Colonic mucosa (tissue), 4 donors: Measurements from ENCODE around the gene EYA2. TPM values are rescaled to one million over a fixed set of nuclear protein-coding genes. Genes with fewer than 3 reads are reported as not detected.

Experiments used
- DNase-seq: peaks from one replicate; pipeline ENCODE4 v3.0.0-alpha.2; 2020
- H3K27ac ChIP-seq: fragments of 200-600 bp; one replicate; pipeline ENCODE4 v1.8.0; 2021
- H3K27me3 ChIP-seq: fragments of 200-600 bp; one replicate; pipeline ENCODE4 v1.8.0; 2021
- H3K36me3 ChIP-seq: fragments of 200-600 bp; one replicate; pipeline ENCODE4 v1.8.0; 2021
- H3K4me1 ChIP-seq: fragments of 200-600 bp; one replicate; pipeline ENCODE4 v1.8.0; 2021; ENCODE audit warnings: mild to moderate bottlenecking
- H3K4me3 ChIP-seq: fragments of 200-600 bp; one replicate; pipeline ENCODE4 v1.8.0; 2021
- H3K9ac ChIP-seq, 2 donors: one replicate each; pipeline ENCODE4 v1.7.0; 2013; ENCODE audit warnings: control low read depth in 2 of 2, low read depth in 2 of 2, low read length in 2 of 2
- H3K9me3 ChIP-seq: fragments of 200-600 bp; one replicate; pipeline ENCODE4 v1.8.0; 2021
- CTCF ChIP-seq: fragments of 200-600 bp; IDR thresholded peaks from one replicate; pipeline ENCODE4 v1.8.0; 2022; ENCODE audit warnings: antibody characterized with exemption, mild to moderate bottlenecking
- intact Hi-C: fragments of 100-400 bp; cut with DNase I; formaldehyde crosslinking; loops from one replicate; pipeline ENCODE4 v1.14.1; 2022
- total RNA-seq, 2 donors: library from RNA; stranded (reverse); fragmentation: NEBNext Ultra II Directional in 1 of 2; extraction: Animal tissue kit (Norgen Biotek cat#: 25700) in 1 of 2; gene quantifications; one replicate each; pipeline ENCODE4 v1.2.1, GENCODE V29; 2021
- donor health status: healthy.
- donor health status: DM: no; HTN: no; CAD: no.
- donor health status: DM: no; HTN: no; CAD: no.

EYA2 gene
- total RNA-seq, 2 donors from 2014 or later, result 8.9 to 16.8 TPM

GRCh38 chr20:47129306-47129705 lies 234.7 kb downstream of the EYA2 start:
- intact Hi-C loops, result no loop called here
- no peak overlapping the region for H3K27ac ChIP-seq
- H3K4me3 ChIP-seq, result no peak overlapping the region
- H3K27me3 ChIP-seq, result no peaks in the 10 kb centered on the region
- no peak for DNase-seq
- H3K4me1 ChIP-seq, result no peaks in the 10 kb centered on the region
- TF ChIP-seq CTCF, result no peak
- no peaks in the 10 kb centered on the region for H3K9me3 ChIP-seq
- H3K36me3 ChIP-seq, result no peaks in the 10 kb centered on the region
- H3K9ac ChIP-seq, result no peak overlapping the region

- intact Hi-C loops, result no loop called here
- Histone ChIP-seq H3K9me3 (no peaks in the 10 kb centered on the region), H3K36me3 (no peaks in the 10 kb centered on the region), H3K27ac (no peak overlapping the region), H3K4me3 (no peak overlapping the region), H3K4me1 (no peaks in the 10 kb centered on the region), H3K9ac (no peak overlapping the region), H3K27me3 (no peaks in the 10 kb centered on the region)
- TF ChIP-seq CTCF, result no peak
- no peak for DNase-seq
Measured at GRCh38 chr20:47133809-47134456, 239.3 kb downstream of the EYA2 start.

GRCh38 chr20:47136782-47137181 lies 242.1 kb downstream of the EYA2 start:
- TF ChIP-seq CTCF, result no peak
- Histone ChIP-seq H3K27me3 (no peaks in the 10 kb centered on the region), H3K9me3 (no peaks in the 10 kb centered on the region), H3K36me3 (no peaks in the 10 kb centered on the region), H3K27ac (no peak overlapping the region), H3K4me1 (no peaks in the 10 kb centered on the region), H3K4me3 (no peak overlapping the region), H3K9ac (no peak overlapping the region)
- intact Hi-C loops, result no loop called here
- no peak for DNase-seq

GRCh38 chr20:47137231-47137870 lies 242.7 kb downstream of the EYA2 start:
- H3K4me1 ChIP-seq, result no peaks in the 10 kb centered on the region

GRCh38 chr20:47139934-47140535 lies 245.4 kb downstream of the EYA2 start:
- no peaks in the 10 kb centered on the region for H3K27me3 ChIP-seq
- no peaks in the 10 kb centered on the region for H3K9me3 ChIP-seq
- no peak for TF ChIP-seq CTCF
- H3K9ac ChIP-seq, result no peak overlapping the region
- H3K36me3 ChIP-seq, result no peaks in the 10 kb centered on the region
- no peaks in the 10 kb centered on the region for H3K4me1 ChIP-seq
- no peak overlapping the region for H3K4me3 ChIP-seq
- no peak for DNase-seq
- intact Hi-C loops, result no loop called here
- H3K27ac ChIP-seq, result no peak overlapping the region

More at GRCh38 chr20:47137231-47137870, 242.7 kb downstream of the EYA2 start:
- Histone ChIP-seq H3K9me3 (no peaks in the 10 kb centered on the region), H3K4me3 (no peak overlapping the region), H3K27me3 (no peaks in the 10 kb centered on the region), H3K36me3 (no peaks in the 10 kb centered on the region), H3K9ac (no peak overlapping the region), H3K27ac (no peak overlapping the region)
- DNase-seq, result no peak
- intact Hi-C loops, result no loop called here
- TF ChIP-seq CTCF, result no peak
